Panc1 (cell line): ENCODE results near the gene ANKRD30A. TPM values are rescaled to one million over a fixed set of nuclear protein-coding genes. Genes with fewer than 3 reads are reported as not detected.
"Not testable (repeated sequence)": the region's sequence is repeated elsewhere in the genome, so short reads cannot be mapped to it uniquely, and the experiment has no call there.

Experiments used
- ATAC-seq: fragments of 200-7000 bp; cut with Tn5 transposase; 2 replicates; pipeline ENCODE4 v1.9.1; 2020; ENCODE audit warnings: mild to moderate bottlenecking, moderate library complexity
- BruUV-seq: library from RNA; stranded (reverse); fragments of 400-500 nt; replicated peaks from 2 replicates; lab custom pipeline; 2021; lab: Mats Ljungman, UMichigan
- CTCF ChIA-PET: fragments of 300-600 bp; sonication (Branson Sonifier 250); formaldehyde crosslinking; loops from one replicate; lab custom pipeline; 2022; ENCODE audit warnings: antibody characterized with exemption; lab: Charles Lee
- POLR2A ChIA-PET: fragments of 300-600 bp; sonication (Branson Sonifier 250); formaldehyde crosslinking; loops from one replicate; lab custom pipeline; 2022; ENCODE audit warnings: antibody characterized with exemption; lab: Charles Lee
- DNase-seq: peaks from one replicate; pipeline ENCODE4 v3.0.0-alpha.2; 2010; ENCODE audit warnings: low read depth, low spot score
- H3K27ac ChIP-seq: 2 replicates; pipeline ENCODE4 v1.5.1; 2011; ENCODE audit warnings: mild to moderate bottlenecking, low read length, inconsistent platforms
- H3K27me3 ChIP-seq: fragments of 200-500 bp; sonication (Bioruptor generic); 2 replicates; pipeline ENCODE4 v1.6.0; 2014; ENCODE audit warnings: low read length, inconsistent platforms; ENCODE audit not compliant: control insufficient read depth, insufficient read depth
- H3K36me3 ChIP-seq: fragments of 200-500 bp; sonication (Bioruptor generic); 2 replicates; pipeline ENCODE4 v1.5.1; 2014; ENCODE audit warnings: inconsistent platforms, mild to moderate bottlenecking, low read length, moderate library complexity; ENCODE audit not compliant: control insufficient read depth, insufficient read depth
- H3K4me1 ChIP-seq: 2 replicates; pipeline ENCODE4 v1.5.1; 2011; ENCODE audit warnings: inconsistent platforms, mild to moderate bottlenecking, low read length, moderate library complexity; ENCODE audit not compliant: control insufficient read depth, insufficient read depth
- H3K4me3 ChIP-seq, 2 experiments: 2 replicates each; pipeline ENCODE4 v1.5.1; 2011 to 2012; ENCODE audit warnings: low read depth in 2 of 2, low read length in 2 of 2, mild to moderate bottlenecking in 2 of 2, inconsistent platforms in 1 of 2, moderate library complexity in 1 of 2
- H3K9me3 ChIP-seq: fragments of 200-500 bp; sonication (Bioruptor generic); 2 replicates; pipeline ENCODE4 v1.5.1; 2014; ENCODE audit warnings: low read depth, mild to moderate bottlenecking, inconsistent platforms, low read length, moderate library complexity; ENCODE audit not compliant: control insufficient read depth, insufficient read depth
- POLR2AphosphoS5 ChIP-seq: IDR thresholded peaks from 2 replicates; pipeline ENCODE4 v1.6.1; 2012; ENCODE audit warnings: mild to moderate bottlenecking, low read depth, low read length, moderate library complexity
- REST ChIP-seq, 2 experiments: IDR thresholded peaks; 2 replicates each; pipeline ENCODE4 v1.6.1; 2011 to 2012; ENCODE audit warnings: low read depth in 2 of 2, control low read depth in 1 of 2, low read length in 1 of 2, mild to moderate bottlenecking in 1 of 2, moderate library complexity in 1 of 2; ENCODE audit not compliant: insufficient read depth in 1 of 2
- SIN3A ChIP-seq: IDR thresholded peaks from 2 replicates; pipeline ENCODE4 v1.6.1; 2012; ENCODE audit warnings: low read depth, mild to moderate bottlenecking, low read length, moderate library complexity, borderline replicate concordance; ENCODE audit not compliant: insufficient read depth
- TCF7L2 ChIP-seq: IDR thresholded peaks from 2 replicates; pipeline ENCODE4 v1.6.1; 2011; ENCODE audit warnings: mild to moderate bottlenecking, low read depth, low read length, inconsistent platforms
- in situ Hi-C: cut with HindIII; loops from 2 replicates; pipeline ENCODE4 v1.10.0; 2016; ENCODE audit warnings: low sequenced_read_pairs, low pct_unique_long_range_greater_than_20kb
- intact Hi-C: fragments of 100-400 bp; cut with micrococcal nuclease; formaldehyde crosslinking; loops from one replicate; pipeline ENCODE4 v1.10.0; 2022; ENCODE audit not compliant: unreplicated experiment
- total RNA-seq: library from RNA; stranded (reverse); gene quantifications from one replicate; pipeline ENCODE4 v1.2.1, GENCODE V29; 2021; ENCODE audit not compliant: unreplicated experiment
- TF ChIP-seq, protein P1 (sequence below): fragments of 450-650 bp; IDR thresholded peaks from 2 replicates; pipeline ENCODE4 v1.5.1; 2017; ENCODE audit warnings: mild to moderate bottlenecking

The ANKRD30A gene
- total RNA-seq, 1 experiment from 2014 or later: not detected

DNA sequence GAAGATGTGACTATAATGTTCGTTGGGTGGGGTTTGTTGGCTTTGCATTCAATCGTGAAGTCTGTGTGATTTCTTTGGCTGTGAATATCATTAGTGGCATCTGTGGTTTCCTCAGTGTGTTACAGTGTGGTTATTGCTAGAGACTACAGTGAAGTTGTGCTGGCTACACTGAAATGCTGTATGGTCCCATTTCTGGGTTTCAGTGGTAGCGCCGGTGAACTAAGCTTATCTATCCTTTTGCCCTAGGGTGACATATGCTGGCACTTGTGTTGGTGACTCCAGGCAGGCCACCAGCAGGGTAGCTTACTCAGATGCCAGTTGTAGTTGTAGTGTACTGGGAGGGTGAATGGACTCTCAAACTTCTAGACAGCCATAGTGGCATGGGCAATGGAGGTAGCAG, 259.5 kb downstream of the ANKRD30A start:
- H3K27ac ChIP-seq: no peak overlapping the region
- H3K27me3 ChIP-seq: no peaks in the 10 kb centered on the region
- no peak overlapping the region for H3K4me3 ChIP-seq
- intact Hi-C loops: no loop called here
- ATAC-seq (no peak), DNase-seq (no peak)
- ChIA-PET POLR2A (no interaction called here), CTCF (no interaction called here)
- in situ Hi-C loops: no loop called here
- no peak for TF ChIP-seq TCF7L2
- no peak for TF ChIP-seq REST (IDR thresholded peaks at IDR 0.05; ENCODE audit: insufficient read depth in 1 of 2, low read depth in 2 of 2, low read length in 1 of 2)
- TF ChIP-seq, protein P1, sequence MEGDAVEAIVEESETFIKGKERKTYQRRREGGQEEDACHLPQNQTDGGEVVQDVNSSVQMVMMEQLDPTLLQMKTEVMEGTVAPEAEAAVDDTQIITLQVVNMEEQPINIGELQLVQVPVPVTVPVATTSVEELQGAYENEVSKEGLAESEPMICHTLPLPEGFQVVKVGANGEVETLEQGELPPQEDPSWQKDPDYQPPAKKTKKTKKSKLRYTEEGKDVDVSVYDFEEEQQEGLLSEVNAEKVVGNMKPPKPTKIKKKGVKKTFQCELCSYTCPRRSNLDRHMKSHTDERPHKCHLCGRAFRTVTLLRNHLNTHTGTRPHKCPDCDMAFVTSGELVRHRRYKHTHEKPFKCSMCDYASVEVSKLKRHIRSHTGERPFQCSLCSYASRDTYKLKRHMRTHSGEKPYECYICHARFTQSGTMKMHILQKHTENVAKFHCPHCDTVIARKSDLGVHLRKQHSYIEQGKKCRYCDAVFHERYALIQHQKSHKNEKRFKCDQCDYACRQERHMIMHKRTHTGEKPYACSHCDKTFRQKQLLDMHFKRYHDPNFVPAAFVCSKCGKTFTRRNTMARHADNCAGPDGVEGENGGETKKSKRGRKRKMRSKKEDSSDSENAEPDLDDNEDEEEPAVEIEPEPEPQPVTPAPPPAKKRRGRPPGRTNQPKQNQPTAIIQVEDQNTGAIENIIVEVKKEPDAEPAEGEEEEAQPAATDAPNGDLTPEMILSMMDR: no peak
- TF ChIP-seq SIN3A: no peak
- no peak for TF ChIP-seq POLR2AphosphoS5
- no peaks in the 10 kb centered on the region for H3K9me3 ChIP-seq
- H3K4me1 ChIP-seq: no peaks in the 10 kb centered on the region
- no peaks in the 10 kb centered on the region for H3K36me3 ChIP-seq
- BruUV-seq: no TSS peak

DNA sequence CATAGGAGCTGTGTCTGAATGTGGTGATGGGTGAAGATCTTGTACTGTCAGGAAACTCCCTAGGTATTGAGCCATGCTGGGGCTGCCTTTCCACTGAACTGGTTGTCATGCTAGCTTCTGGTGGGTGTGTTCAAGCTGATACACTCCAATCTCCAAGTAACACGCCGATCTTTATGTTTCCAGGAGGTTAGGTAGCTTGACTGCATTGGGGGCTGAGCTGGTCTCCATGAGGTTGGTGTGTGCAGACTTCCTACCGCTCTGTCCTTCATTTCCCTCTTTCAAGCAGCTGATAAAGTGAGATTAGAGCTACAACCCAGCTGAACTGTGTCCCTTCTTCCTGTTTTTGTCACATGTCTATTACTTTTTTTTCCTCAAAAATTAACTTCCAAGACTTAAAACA, 265.5 kb downstream of the ANKRD30A start:
- ATAC-seq (no peak), DNase-seq (no peak)
- ChIA-PET POLR2A (no interaction called here), CTCF (no interaction called here)
- Histone ChIP-seq H3K4me1 (no peaks in the 10 kb centered on the region), H3K4me3 (no peak overlapping the region), H3K27ac (no peak overlapping the region), H3K36me3 (no peaks in the 10 kb centered on the region), H3K27me3 (no peaks in the 10 kb centered on the region), H3K9me3 (no peaks in the 10 kb centered on the region)
- in situ Hi-C loops (no loop called here), intact Hi-C loops (no loop called here)
- TF ChIP-seq SIN3A (no peak), POLR2AphosphoS5 (no peak), TCF7L2 (no peak), REST (IDR thresholded peaks at IDR 0.05; ENCODE audit: insufficient read depth in 1 of 2, low read depth in 2 of 2, low read length in 1 of 2) (no peak)
- TF ChIP-seq, protein P1: no peak
- BruUV-seq: no TSS peak

DNA sequence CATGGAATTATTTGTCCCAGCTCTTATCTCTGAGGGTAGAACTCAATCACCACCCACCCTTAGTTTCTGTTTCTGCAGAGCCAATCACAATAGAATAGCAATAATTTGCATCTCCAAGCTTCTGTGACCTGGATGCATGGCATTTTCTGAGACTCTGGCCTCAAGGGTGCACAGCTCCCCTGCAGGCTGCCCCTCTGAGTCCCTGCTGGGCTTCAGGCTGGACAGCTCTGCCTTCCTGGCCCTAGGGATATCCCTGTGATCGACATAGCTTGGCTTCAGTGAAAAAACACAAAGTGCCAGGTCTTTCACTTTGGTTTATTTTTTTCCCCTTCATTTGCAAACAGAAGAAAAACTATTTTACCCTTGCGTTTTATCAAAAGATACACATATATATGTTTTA, 275.4 kb downstream of the ANKRD30A start:
- DNase-seq, H3K4me3 ChIP-seq, CTCF ChIA-PET, BruUV-seq, POLR2A ChIA-PET, H3K4me1 ChIP-seq, H3K36me3 ChIP-seq, H3K27ac ChIP-seq, intact Hi-C loops, in situ Hi-C loops, H3K9me3 ChIP-seq, H3K27me3 ChIP-seq, ATAC-seq: not testable (repeated sequence)
